Hepatocyte (in vitro differentiated cells): ENCODE measurements around the gene REG1B.

Experiments
- EZH2 ChIP-seq: fragments of 200-600 bp; sonication (generic); IDR thresholded peaks from 2 replicates; pipeline ENCODE4 v1.6.1; 2016; ENCODE audit warnings: antibody characterized with exemption, mild to moderate bottlenecking, borderline replicate concordance
- TF ChIP-seq, protein P1 (sequence below): fragments of 200-600 bp; sonication (generic); IDR thresholded peaks from 2 replicates; pipeline ENCODE4 v1.5.1; 2016; ENCODE audit warnings: antibody characterized with exemption, mild to moderate bottlenecking; ENCODE audit not compliant: poor library complexity

DNA sequence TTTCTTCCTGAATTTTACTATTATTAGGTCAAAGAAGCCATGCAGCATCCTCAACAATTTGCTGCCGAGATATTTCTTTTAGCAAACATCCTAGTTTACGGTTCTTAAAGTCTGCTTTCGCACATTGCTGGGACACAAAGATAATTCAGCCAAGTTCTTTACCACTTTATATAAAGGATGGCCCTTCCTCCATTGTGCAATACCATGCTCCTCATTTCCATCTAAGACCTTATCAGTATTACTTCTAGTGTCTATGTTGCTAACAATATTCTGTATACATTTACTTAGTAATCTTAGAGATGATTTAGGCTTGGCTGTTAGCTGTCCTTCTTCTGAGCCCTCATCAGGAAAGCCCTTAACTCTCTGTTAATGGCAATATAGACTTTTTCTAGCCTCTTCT, 24.5 kb upstream of the REG1B start:
- TF ChIP-seq, protein P1, sequence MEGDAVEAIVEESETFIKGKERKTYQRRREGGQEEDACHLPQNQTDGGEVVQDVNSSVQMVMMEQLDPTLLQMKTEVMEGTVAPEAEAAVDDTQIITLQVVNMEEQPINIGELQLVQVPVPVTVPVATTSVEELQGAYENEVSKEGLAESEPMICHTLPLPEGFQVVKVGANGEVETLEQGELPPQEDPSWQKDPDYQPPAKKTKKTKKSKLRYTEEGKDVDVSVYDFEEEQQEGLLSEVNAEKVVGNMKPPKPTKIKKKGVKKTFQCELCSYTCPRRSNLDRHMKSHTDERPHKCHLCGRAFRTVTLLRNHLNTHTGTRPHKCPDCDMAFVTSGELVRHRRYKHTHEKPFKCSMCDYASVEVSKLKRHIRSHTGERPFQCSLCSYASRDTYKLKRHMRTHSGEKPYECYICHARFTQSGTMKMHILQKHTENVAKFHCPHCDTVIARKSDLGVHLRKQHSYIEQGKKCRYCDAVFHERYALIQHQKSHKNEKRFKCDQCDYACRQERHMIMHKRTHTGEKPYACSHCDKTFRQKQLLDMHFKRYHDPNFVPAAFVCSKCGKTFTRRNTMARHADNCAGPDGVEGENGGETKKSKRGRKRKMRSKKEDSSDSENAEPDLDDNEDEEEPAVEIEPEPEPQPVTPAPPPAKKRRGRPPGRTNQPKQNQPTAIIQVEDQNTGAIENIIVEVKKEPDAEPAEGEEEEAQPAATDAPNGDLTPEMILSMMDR: no peak
- TF ChIP-seq EZH2: no peak
